Thoracic aorta (tissue), 2 donors: Measurements from ENCODE around the gene HDAC4. TPM values are rescaled to one million over a fixed set of nuclear protein-coding genes. Genes with fewer than 3 reads are reported as not detected.

Experiments used
- ATAC-seq: fragments of 150-250 bp; one replicate; pipeline ENCODE4 v1.8.0; 2017; ENCODE audit warnings: low read depth; ENCODE audit not compliant: insufficient number of reproducible peaks, low FRiP score
- DNase-seq: peaks from one replicate; pipeline ENCODE4 v3.0.0-alpha.2; 2020; ENCODE audit warnings: low spot score
- H3K27ac ChIP-seq, 2 donors: fragments of 200-600 bp; sonication (generic); 1 replicate in 1 of 2; 2 replicates in 1 of 2; pipeline ENCODE4 v1.5.1; 2016; ENCODE audit warnings: mild to moderate bottlenecking in 2 of 2, moderate library complexity in 2 of 2
- H3K27me3 ChIP-seq: fragments of 200-600 bp; sonication (generic); replicated peaks from 2 replicates; pipeline ENCODE4 v1.6.0; 2016; ENCODE audit warnings: mild to moderate bottlenecking; ENCODE audit not compliant: insufficient read depth
- H3K36me3 ChIP-seq: fragments of 200-600 bp; sonication (generic); one replicate; pipeline ENCODE4 v1.5.1; 2016
- H3K4me1 ChIP-seq, 2 donors: fragments of 200-600 bp; sonication (generic); 1 replicate in 1 of 2; 2 replicates in 1 of 2; pipeline versions ENCODE4 v1.5.1 to v1.6.0; 2016; ENCODE audit warnings: low read depth in 2 of 2, mild to moderate bottlenecking in 1 of 2; ENCODE audit not compliant: control insufficient read depth in 1 of 2
- H3K4me3 ChIP-seq: fragments of 200-600 bp; sonication (generic); 2 replicates; pipeline ENCODE4 v1.5.1; 2016; ENCODE audit warnings: mild to moderate bottlenecking
- H3K9me3 ChIP-seq: fragments of 200-600 bp; sonication (generic); 2 replicates; pipeline ENCODE4 v1.5.1; 2016
- total RNA-seq, 2 donors: library from RNA; depleted of rRNA; stranded (reverse); fragments of >200 nt; gene quantifications; one replicate each; pipeline versions ENCODE4 v1.1.0 to v1.2.3, GENCODE V29; 2016
- TF ChIP-seq, protein P1 (sequence below): fragments of 200-600 bp; sonication (generic); IDR thresholded peaks from one replicate; pipeline ENCODE4 v1.5.1; 2019; ENCODE audit warnings: antibody characterized with exemption

The HDAC4 gene
- total RNA-seq, 2 donors from 2014 or later = 79.2 to 163 TPM

GRCh38 chr2:239406316-239406995 lies 5.6 kb upstream of the HDAC4 start:
- ATAC-seq (no peak), DNase-seq (no peak)

GRCh38 chr2:239405071-239405470 lies 4.3 kb upstream of the HDAC4 start:
- TF ChIP-seq, protein P1, sequence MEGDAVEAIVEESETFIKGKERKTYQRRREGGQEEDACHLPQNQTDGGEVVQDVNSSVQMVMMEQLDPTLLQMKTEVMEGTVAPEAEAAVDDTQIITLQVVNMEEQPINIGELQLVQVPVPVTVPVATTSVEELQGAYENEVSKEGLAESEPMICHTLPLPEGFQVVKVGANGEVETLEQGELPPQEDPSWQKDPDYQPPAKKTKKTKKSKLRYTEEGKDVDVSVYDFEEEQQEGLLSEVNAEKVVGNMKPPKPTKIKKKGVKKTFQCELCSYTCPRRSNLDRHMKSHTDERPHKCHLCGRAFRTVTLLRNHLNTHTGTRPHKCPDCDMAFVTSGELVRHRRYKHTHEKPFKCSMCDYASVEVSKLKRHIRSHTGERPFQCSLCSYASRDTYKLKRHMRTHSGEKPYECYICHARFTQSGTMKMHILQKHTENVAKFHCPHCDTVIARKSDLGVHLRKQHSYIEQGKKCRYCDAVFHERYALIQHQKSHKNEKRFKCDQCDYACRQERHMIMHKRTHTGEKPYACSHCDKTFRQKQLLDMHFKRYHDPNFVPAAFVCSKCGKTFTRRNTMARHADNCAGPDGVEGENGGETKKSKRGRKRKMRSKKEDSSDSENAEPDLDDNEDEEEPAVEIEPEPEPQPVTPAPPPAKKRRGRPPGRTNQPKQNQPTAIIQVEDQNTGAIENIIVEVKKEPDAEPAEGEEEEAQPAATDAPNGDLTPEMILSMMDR = no peak
- H3K27me3 ChIP-seq = no peaks in the 10 kb centered on the region
- H3K27ac ChIP-seq = no peak overlapping the region
- H3K4me1 ChIP-seq = peaks cover 0 to 7% of the 10 kb centered on the region in 2 donors
- H3K9me3 ChIP-seq = no peaks in the 10 kb centered on the region
- no peaks in the 10 kb centered on the region for H3K36me3 ChIP-seq
- DNase-seq = no peak
- H3K4me3 ChIP-seq = no peak overlapping the region
- ATAC-seq = no peak

More at GRCh38 chr2:239406316-239406995, 5.6 kb upstream of the HDAC4 start:
- H3K4me1 ChIP-seq = peaks cover 0 to 7% of the 10 kb centered on the region in 2 donors
- no peak overlapping the region for H3K27ac ChIP-seq
- no peaks in the 10 kb centered on the region for H3K27me3 ChIP-seq
- H3K9me3 ChIP-seq = no peaks in the 10 kb centered on the region
- no peak overlapping the region for H3K4me3 ChIP-seq
- TF ChIP-seq, protein P1 = no peak
- H3K36me3 ChIP-seq = no peaks in the 10 kb centered on the region

DNA sequence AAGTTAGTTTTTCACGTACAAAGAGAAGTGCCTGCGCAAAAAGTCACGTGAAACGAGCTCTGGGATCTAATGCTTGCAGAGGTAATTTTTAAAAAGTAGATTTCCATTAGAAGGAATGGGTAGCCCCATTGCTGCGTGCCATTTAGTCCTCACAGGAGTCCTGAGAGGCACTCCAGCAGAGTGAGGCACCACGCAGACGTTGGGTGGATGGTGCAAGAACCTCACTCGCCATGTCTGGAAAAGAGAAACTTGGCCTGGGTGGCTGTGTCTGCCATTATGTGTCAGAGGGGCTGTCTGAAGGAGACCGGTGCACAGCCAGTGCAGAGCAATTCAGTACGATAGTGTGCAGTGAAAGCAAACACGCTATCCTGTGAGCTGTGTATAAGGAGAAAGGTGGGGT lies 1.8 kb upstream of the HDAC4 start:
- H3K27me3 ChIP-seq = no peaks in the 10 kb centered on the region
- TF ChIP-seq, protein P1 = no peak
- no peaks in the 10 kb centered on the region for H3K36me3 ChIP-seq
- no peak overlapping the region for H3K27ac ChIP-seq
- no peak for DNase-seq
- H3K9me3 ChIP-seq = no peaks in the 10 kb centered on the region
- peaks cover 6 to 23% of the 10 kb centered on the region in 2 donors for H3K4me1 ChIP-seq
- H3K4me3 ChIP-seq = no peak overlapping the region
- ATAC-seq = no peak

GRCh38 chr2:239401881-239402233 lies 1.0 kb upstream of the HDAC4 start:
- Histone ChIP-seq H3K9me3 (no peaks in the 10 kb centered on the region), H3K4me1 (peaks cover 6 to 23% of the 10 kb centered on the region in 2 donors), H3K27ac (peak overlapping the region; percentile 100), H3K4me3 (peak overlapping the region; percentile 99), H3K36me3 (no peaks in the 10 kb centered on the region), H3K27me3 (no peaks in the 10 kb centered on the region)
- TF ChIP-seq, protein P1 = peak; percentile 10
- DNase-seq (no peak), ATAC-seq (no peak)

DNA sequence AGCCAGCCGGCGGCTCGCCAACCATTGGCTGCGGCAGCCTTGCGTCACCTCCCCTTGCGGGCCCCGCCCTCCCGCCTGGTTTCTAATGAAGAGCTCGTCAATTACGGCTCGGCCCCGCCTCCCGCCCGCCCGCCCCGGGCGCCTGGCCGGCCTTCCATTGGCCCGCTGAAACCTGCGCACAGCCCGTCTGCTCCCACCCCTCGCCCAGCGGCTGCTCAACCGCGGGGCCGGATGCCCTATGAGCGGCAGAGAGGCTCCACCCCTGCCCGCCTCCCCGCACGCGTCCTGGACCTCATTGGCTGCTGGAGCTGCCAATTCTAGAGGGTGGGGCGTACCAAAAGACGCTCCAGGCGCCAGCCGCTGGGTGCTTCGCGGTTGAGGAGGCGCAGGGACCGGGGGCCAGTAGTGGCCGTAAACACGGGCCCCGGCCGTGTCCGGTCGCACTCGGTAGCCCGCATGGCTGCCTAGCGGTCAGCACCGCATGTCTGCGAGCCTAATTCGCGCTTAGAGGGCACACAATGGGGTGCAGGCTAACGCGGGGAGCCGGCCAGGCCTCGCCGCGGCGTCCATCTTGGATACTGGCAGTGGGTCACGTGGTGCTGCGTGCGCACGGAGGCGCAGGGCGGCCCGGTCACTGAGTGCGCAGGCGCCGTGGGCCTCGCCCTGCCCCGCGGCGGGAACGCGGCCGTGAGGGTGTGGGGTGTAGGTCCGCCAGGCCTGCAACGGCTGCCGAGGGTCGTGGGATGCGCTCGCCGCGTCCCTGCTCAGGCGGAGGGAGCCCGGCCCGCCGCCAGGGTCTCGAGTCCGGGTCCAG lies 454 bp upstream of the HDAC4 start:
- no peaks in the 10 kb centered on the region for H3K27me3 ChIP-seq
- ATAC-seq (peak; percentile 95), DNase-seq (peak; percentile 94)
- H3K27ac ChIP-seq = peak overlapping the region; percentile 100
- H3K4me3 ChIP-seq = peak overlapping the region; percentile 99
- TF ChIP-seq, protein P1 = no peak
- peaks cover 6 to 23% of the 10 kb centered on the region in 2 donors for H3K4me1 ChIP-seq
- H3K9me3 ChIP-seq = no peaks in the 10 kb centered on the region
- no peaks in the 10 kb centered on the region for H3K36me3 ChIP-seq
